NCI-H1417 treated with DMSO at 0.1 percent for 48 hours (cell line): ENCODE measurements around the gene RDH16.

Source experiments
- DNase-seq: peaks from one replicate; lab custom pipeline; 2025; lab: John Stamatoyannopoulos, UW

Gene RDH16

GRCh38 chr12:56957229-56958052 lies at the start of gene RDH16:
TSS of gene RDH16 (minus strand) at chr12:56957608. CDS start at chr12:56957462, 146 bp downstream.
- DNase-seq = no peak

GRCh38 chr12:57006809-57007475 lies 49.5 kb upstream of the RDH16 start:
- no peak for DNase-seq

- DNase-seq = no peak
Observed at GRCh38 chr12:57005980-57006808, 48.8 kb upstream of the RDH16 start, which contains the start of gene ZBTB39. TSS of gene ZBTB39 (minus strand) at chr12:57006546. CDS start at chr12:57004917, 1,629 bp downstream.

GRCh38 chr12:57004651-57005050 lies 47.2 kb upstream of the RDH16 start:
- DNase-seq = no peak

GRCh38 chr12:57003395-57003794 lies 46.0 kb upstream of the RDH16 start:
- no peak for DNase-seq

- DNase-seq = no peak
Observed at GRCh38 chr12:57001448-57001906, 44.1 kb upstream of the RDH16 start.

GRCh38 chr12:57000393-57000792 lies 43.0 kb upstream of the RDH16 start:
- no peak for DNase-seq

GRCh38 chr12:56999456-56999855 lies 42.0 kb upstream of the RDH16 start:
- DNase-seq = no peak

- DNase-seq = no peak
Observed at GRCh38 chr12:56998981-56999380, 41.6 kb upstream of the RDH16 start.

- DNase-seq = no peak
Observed at GRCh38 chr12:56998316-56998715, 40.9 kb upstream of the RDH16 start.

GRCh38 chr12:56996793-56997545 lies 39.6 kb upstream of the RDH16 start:
- no peak for DNase-seq

GRCh38 chr12:56995930-56996496 lies 38.6 kb upstream of the RDH16 start:
- DNase-seq = no peak

GRCh38 chr12:56995201-56995929 lies 38.0 kb upstream of the RDH16 start:
- no peak for DNase-seq

- no peak for DNase-seq
Observed at GRCh38 chr12:56994231-56994746, 36.9 kb upstream of the RDH16 start.

- no peak for DNase-seq
Observed at GRCh38 chr12:56993346-56993745, 35.9 kb upstream of the RDH16 start.

GRCh38 chr12:56991319-56992246 lies 34.2 kb upstream of the RDH16 start:
- no peak for DNase-seq

GRCh38 chr12:56990648-56991318 lies 33.4 kb upstream of the RDH16 start:
- DNase-seq = no peak

- no peak for DNase-seq
Observed at GRCh38 chr12:56989861-56990610, 32.6 kb upstream of the RDH16 start.
